Activated CD4-positive, alpha-beta T cell treated with anti-CD3 and anti-CD28 coated beads, Interleukin-2, amount 10 ng/mL, durations not matched to agents 7 days and 5 days (primary cell): Measurements from ENCODE around the gene CYP26C1. TPM values are rescaled to one million over a fixed set of nuclear protein-coding genes. Genes with fewer than 3 reads are reported as not detected.
A peak's percentile ranks its signal among the peaks of the same experiment; 100 is the strongest.

Source experiments
- CTCF ChIA-PET: fragments of 350-600 bp; sonication (Branson Sonifier 250); formaldehyde crosslinking; loops from one replicate; lab custom pipeline; 2021; ENCODE audit warnings: antibody characterized with exemption; lab: Charles Lee
- POLR2A ChIA-PET: fragments of 350-600 bp; sonication (Branson Sonifier 250); formaldehyde crosslinking; loops from one replicate; lab custom pipeline; 2021; ENCODE audit warnings: antibody characterized with exemption; lab: Charles Lee
- DNase-seq: peaks from one replicate; pipeline ENCODE4 v3.0.0-alpha.2; 2020
- H3K27ac Mint-ChIP-seq: one replicate; pipeline ENCODE4 v1.8.0; 2021; ENCODE audit warnings: mild to moderate bottlenecking, moderate library complexity, mixed read lengths
- H3K27me3 Mint-ChIP-seq: one replicate; pipeline ENCODE4 v1.8.0; 2021; ENCODE audit warnings: mixed read lengths
- H3K36me3 Mint-ChIP-seq: one replicate; pipeline ENCODE4 v1.8.0; 2021; ENCODE audit warnings: low read depth, mixed read lengths
- H3K4me1 Mint-ChIP-seq: one replicate; pipeline ENCODE4 v1.8.0; 2021; ENCODE audit warnings: mixed read lengths
- H3K4me3 Mint-ChIP-seq: one replicate; pipeline ENCODE4 v1.8.0; 2021; ENCODE audit warnings: mild to moderate bottlenecking, moderate library complexity, mixed read lengths
- H3K9me3 Mint-ChIP-seq: one replicate; pipeline ENCODE4 v1.8.0; 2021; ENCODE audit warnings: mixed read lengths
- total RNA-seq, 2 experiments: library from RNA; stranded (reverse); gene quantifications; one replicate each; pipeline ENCODE4 v1.2.3, GENCODE V29; 2021

CYP26C1 gene
- total RNA-seq, 2 experiments from 2014 or later, result 0.07 to 0.12 TPM

DNA sequence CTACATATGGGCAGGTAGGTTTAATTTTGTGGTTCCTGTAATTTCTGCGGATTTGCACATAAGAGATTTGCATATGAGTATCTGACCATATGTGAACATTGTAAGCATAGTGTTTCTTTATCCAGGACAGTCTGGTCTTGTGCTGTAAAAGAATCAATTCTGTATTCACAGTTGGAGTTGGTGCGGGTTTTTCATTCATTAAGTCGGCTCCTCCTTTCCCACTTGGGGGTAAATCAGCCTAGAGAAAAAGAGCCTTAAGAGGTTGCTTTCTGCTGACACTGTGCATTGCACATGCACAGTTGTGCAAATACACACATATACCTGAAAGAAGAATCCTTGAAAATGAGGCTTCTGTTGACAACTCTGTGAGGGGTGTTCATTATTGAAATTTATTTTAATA lies 6.1 kb upstream of the CYP26C1 start:
- ChIA-PET CTCF (interaction anchor here (1.3 kb wide), 1 partner anchor 8 kb away, joined by 4 read pairs; no protein-coding TSS in a partner anchor), POLR2A (no interaction called here)
- H3K27ac Mint-ChIP-seq, result no peak overlapping the region
- no peak overlapping the region for H3K4me3 Mint-ChIP-seq
- H3K4me1 Mint-ChIP-seq, result no peaks in the 10 kb centered on the region
- H3K9me3 Mint-ChIP-seq, result no peaks in the 10 kb centered on the region
- DNase-seq, result no peak
- H3K27me3 Mint-ChIP-seq, result no peaks in the 10 kb centered on the region
- H3K36me3 Mint-ChIP-seq, result no peaks in the 10 kb centered on the region

- no peak for DNase-seq
- Mint-ChIP-seq H3K4me1 (peaks cover 11% of the 10 kb centered on the region), H3K36me3 (peaks cover 5% of the 10 kb centered on the region), H3K9me3 (no peaks in the 10 kb centered on the region), H3K27me3 (peaks cover 17% of the 10 kb centered on the region), H3K27ac (no peak overlapping the region), H3K4me3 (no peak overlapping the region)
- CTCF ChIA-PET, result no interaction called here
- POLR2A ChIA-PET, result no interaction called here
These were observed 2.5 kb upstream of the CYP26C1 start for GRCh38 chr10:93058139-93058538.

- no peak overlapping the region for H3K27ac Mint-ChIP-seq
- H3K4me3 Mint-ChIP-seq, result no peak overlapping the region
- ChIA-PET POLR2A (no interaction called here), CTCF (interaction anchor here (2.5 kb wide), 1 partner anchor 15 kb away, joined by 8 read pairs; no protein-coding TSS in a partner anchor)
- H3K27me3 Mint-ChIP-seq, result peaks cover 41% of the 10 kb centered on the region
- peaks cover 19% of the 10 kb centered on the region for H3K4me1 Mint-ChIP-seq
- DNase-seq, result no peak
- no peaks in the 10 kb centered on the region for H3K9me3 Mint-ChIP-seq
- peaks cover 5% of the 10 kb centered on the region for H3K36me3 Mint-ChIP-seq
These were observed 442 bp downstream of the CYP26C1 start for GRCh38 chr10:93060887-93061593.

GRCh38 chr10:93061594-93062513 lies 1.3 kb downstream of the CYP26C1 start:
- POLR2A ChIA-PET, result no interaction called here
- peak overlapping the region; percentile 61 for H3K4me3 Mint-ChIP-seq
- peaks cover 19% of the 10 kb centered on the region for H3K4me1 Mint-ChIP-seq
- H3K36me3 Mint-ChIP-seq, result peaks cover 5% of the 10 kb centered on the region
- H3K27me3 Mint-ChIP-seq, result peaks cover 47% of the 10 kb centered on the region
- DNase-seq, result no peak
- no peak overlapping the region for H3K27ac Mint-ChIP-seq
- no peaks in the 10 kb centered on the region for H3K9me3 Mint-ChIP-seq
- CTCF ChIA-PET, result interaction anchor here (0.7 to 2.5 kb wide), 5 partner anchors 8 to 19 kb away, joined by 4 to 8 read pairs (median 4); no protein-coding TSS in a partner anchor

DNA sequence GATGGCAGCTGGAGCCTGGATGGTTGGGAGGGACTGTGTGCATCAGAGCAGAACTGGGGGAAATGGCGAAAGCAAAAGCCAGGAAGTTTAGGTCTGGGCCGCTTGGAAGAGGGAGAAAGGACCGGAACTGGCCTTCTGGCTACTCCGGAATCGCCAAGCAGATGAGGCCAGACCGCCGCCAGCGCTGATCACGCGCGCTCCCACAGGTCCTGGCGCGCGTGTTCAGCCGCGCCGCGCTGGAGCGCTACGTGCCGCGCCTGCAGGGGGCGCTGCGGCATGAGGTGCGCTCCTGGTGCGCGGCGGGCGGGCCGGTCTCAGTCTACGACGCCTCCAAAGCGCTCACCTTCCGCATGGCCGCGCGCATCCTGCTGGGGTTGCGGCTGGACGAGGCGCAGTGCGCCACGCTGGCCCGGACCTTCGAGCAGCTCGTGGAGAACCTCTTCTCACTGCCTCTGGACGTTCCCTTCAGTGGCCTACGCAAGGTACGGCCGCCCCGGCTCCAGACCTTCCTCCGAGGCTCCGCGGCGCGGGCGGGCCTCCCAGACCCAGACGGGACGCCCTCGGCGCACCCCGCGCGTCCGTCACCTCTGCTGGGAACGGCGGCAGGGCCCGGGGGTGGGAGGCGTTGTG lies 2.0 kb downstream of the CYP26C1 start:
- ChIA-PET POLR2A (no interaction called here), CTCF (interaction anchor here (0.7 to 2.5 kb wide), 5 partner anchors 8 to 18 kb away, joined by 3 to 8 read pairs (median 4); partner anchors contain the start of gene CYP26A1)
- DNase-seq, result peak; percentile 53
- Mint-ChIP-seq H3K4me1 (peaks cover 19% of the 10 kb centered on the region), H3K9me3 (no peaks in the 10 kb centered on the region), H3K27ac (no peak overlapping the region), H3K4me3 (peak overlapping the region; percentile 61), H3K27me3 (peaks cover 55% of the 10 kb centered on the region), H3K36me3 (peaks cover 5% of the 10 kb centered on the region)

DNA sequence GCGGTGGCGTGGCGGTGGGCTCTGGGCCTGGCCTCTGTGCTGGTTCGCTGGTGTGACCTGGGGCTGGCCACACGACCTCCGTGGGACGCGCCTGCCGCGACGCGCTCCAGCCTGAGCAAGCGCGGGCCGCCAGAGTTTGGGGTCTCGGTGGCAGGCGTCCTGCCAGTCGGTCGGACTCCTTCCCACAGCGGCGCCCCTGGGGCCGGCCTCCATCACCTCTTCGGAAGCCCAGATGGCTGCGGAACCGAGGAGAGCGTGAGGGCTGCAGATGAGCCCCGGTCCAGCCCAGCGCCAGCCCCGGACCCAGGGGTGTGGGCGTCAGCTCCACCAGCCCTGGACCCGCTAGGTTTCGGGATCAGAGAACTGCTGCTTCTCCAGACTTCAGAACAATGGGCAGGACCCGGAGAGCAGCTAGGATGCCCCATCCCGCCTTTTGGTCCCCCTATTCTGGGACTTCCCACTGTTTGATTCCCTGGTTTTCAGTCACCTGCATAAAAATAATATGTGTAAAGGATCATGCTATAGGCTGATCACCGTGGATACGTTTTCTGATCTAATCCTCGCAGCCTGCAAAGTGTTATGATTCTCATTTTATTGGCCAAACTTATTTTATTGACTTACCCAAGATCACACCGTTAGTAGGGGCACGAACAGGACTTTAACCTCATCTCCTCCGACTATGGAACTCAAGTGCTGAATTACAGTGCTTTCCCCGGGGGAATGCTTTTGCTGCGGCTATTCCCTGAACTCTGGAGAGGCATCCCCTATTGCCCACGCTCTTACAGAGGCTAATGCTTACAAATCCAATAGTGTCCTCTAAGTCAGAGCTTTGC lies 2.8 kb downstream of the CYP26C1 start:
- ChIA-PET POLR2A (no interaction called here), CTCF (interaction anchor here (1.5 to 2.5 kb wide), 3 partner anchors 10 to 12 kb away, joined by 3 to 8 read pairs (median 4); partner anchors contain the start of gene CYP26A1)
- peak overlapping the region; percentile 31 for H3K27ac Mint-ChIP-seq
- peaks cover 5% of the 10 kb centered on the region for H3K36me3 Mint-ChIP-seq
- H3K9me3 Mint-ChIP-seq, result no peaks in the 10 kb centered on the region
- H3K27me3 Mint-ChIP-seq, result peaks cover 62% of the 10 kb centered on the region
- no peak for DNase-seq
- peak overlapping the region; percentile 4 for H3K4me3 Mint-ChIP-seq
- H3K4me1 Mint-ChIP-seq, result peaks cover 21% of the 10 kb centered on the region

DNA sequence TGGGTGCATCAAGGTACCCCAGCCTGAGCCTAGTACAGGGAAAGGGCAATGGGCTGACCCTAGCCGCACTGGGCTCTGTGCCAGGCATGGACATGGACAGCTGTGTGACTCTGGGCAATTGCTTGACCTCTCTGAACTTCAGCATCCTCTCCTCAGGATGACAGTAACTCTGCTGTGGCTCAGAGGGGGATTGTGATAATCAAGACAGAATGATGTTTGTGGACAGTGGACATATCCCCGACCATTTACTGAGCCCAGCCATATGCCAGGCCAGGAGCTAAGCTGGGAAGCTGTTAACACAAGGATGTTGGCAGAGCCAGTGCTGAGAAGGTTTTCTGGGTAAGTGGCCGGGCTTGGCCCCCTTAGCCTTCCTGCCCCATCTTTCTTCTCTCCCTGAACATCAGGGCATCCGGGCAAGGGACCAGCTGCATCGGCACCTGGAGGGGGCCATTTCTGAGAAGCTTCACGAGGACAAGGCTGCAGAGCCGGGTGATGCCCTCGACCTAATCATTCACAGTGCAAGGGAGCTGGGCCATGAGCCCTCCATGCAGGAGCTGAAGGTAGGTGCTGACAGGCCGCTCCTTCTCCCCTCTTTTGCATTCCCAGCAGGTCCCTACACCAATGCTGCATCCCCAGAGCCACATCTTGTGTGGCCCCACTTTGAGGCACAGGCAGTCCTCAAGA lies 3.5 kb downstream of the CYP26C1 start:
- Mint-ChIP-seq H3K27me3 (peaks cover 69% of the 10 kb centered on the region), H3K9me3 (no peaks in the 10 kb centered on the region), H3K4me1 (peaks cover 25% of the 10 kb centered on the region), H3K36me3 (peaks cover 5% of the 10 kb centered on the region), H3K4me3 (no peak overlapping the region), H3K27ac (no peak overlapping the region)
- CTCF ChIA-PET, result interaction anchor here (0.6 to 1.5 kb wide), 2 partner anchors 9 to 11 kb away, joined by 3 read pairs; partner anchors contain the start of gene CYP26A1
- POLR2A ChIA-PET, result no interaction called here
- DNase-seq, result no peak

GRCh38 chr10:93064874-93065660 lies 4.5 kb downstream of the CYP26C1 start:
- peaks cover 72% of the 10 kb centered on the region for H3K27me3 Mint-ChIP-seq
- peaks cover under 1% of the 10 kb centered on the region for H3K36me3 Mint-ChIP-seq
- ChIA-PET CTCF (interaction anchor here (0.6 kb wide), 2 partner anchors 10 to 965 kb away, joined by 3 read pairs; no protein-coding TSS in a partner anchor), POLR2A (no interaction called here)
- no peak overlapping the region for H3K27ac Mint-ChIP-seq
- no peak overlapping the region for H3K4me3 Mint-ChIP-seq
- no peaks in the 10 kb centered on the region for H3K9me3 Mint-ChIP-seq
- DNase-seq, result no peak
- peaks cover 23% of the 10 kb centered on the region for H3K4me1 Mint-ChIP-seq

GRCh38 chr10:93065675-93066543 lies 5.3 kb downstream of the CYP26C1 start:
- DNase-seq, result no peak
- CTCF ChIA-PET, result no interaction called here

DNA sequence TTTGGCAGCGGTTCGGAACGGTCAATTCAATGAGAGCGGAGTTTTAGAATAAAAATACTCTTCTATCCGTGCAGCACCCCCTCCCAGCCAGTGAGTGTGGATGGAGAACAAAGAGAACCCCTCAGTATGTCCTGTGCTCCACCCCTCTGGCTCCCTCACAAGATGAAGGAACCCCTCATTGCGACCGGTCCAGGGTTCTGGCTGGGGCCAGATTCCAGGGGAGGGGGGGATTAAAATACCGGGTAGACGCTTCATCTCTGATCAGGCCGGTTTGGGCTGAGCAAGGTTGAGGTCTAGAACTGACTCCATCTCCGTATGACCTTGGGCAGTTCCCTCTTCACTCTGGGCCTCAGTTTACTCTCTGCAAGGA lies 5.9 kb downstream of the CYP26C1 start:
- no peaks in the 10 kb centered on the region for H3K36me3 Mint-ChIP-seq
- H3K9me3 Mint-ChIP-seq, result no peaks in the 10 kb centered on the region
- ChIA-PET POLR2A (no interaction called here), CTCF (no interaction called here)
- H3K27me3 Mint-ChIP-seq, result peaks cover 80% of the 10 kb centered on the region
- peaks cover 21% of the 10 kb centered on the region for H3K4me1 Mint-ChIP-seq
- DNase-seq, result no peak
- H3K27ac Mint-ChIP-seq, result no peak overlapping the region
- peak overlapping the region; percentile 31 for H3K4me3 Mint-ChIP-seq

More at GRCh38 chr10:93065675-93066543, 5.3 kb downstream of the CYP26C1 start:
- Mint-ChIP-seq H3K27ac (no peak overlapping the region), H3K36me3 (no peaks in the 10 kb centered on the region), H3K4me3 (no peak overlapping the region), H3K9me3 (no peaks in the 10 kb centered on the region), H3K27me3 (peaks cover 79% of the 10 kb centered on the region), H3K4me1 (peaks cover 22% of the 10 kb centered on the region)
- POLR2A ChIA-PET, result no interaction called here
